Upper lobe of left lung (tissue), 6 donors: ENCODE results near the gene RBM42. TPM values are rescaled to one million over a fixed set of nuclear protein-coding genes. Genes with fewer than 3 reads are reported as not detected.
A peak's percentile ranks its signal among the peaks of the same experiment; 100 is the strongest.
"Not testable (repeated sequence)": the region's sequence is repeated elsewhere in the genome, so short reads cannot be mapped to it uniquely, and the experiment has no call there.

Source experiments
- ATAC-seq, 2 donors: fragments of 200-7000 bp; cut with Tn5 transposase; one replicate each; pipeline ENCODE4 v1.9.1; 2022; ENCODE audit warnings: mild to moderate bottlenecking in 2 of 2, moderate library complexity in 2 of 2; ENCODE audit not compliant: low FRiP score in 2 of 2
- DNase-seq, 2 donors: peaks; one replicate each; pipeline ENCODE4 v3.0.0-alpha.2; 2019 to 2020
- H3K27ac ChIP-seq, 4 donors: fragments of 200-600 bp; sonication (generic); one replicate each; pipeline ENCODE4 v1.5.1; 2016 to 2019
- H3K27me3 ChIP-seq, 4 donors: fragments of 200-600 bp; sonication (generic); one replicate each; pipeline ENCODE4 v1.5.1; 2017 to 2019
- H3K36me3 ChIP-seq, 4 donors: fragments of 200-600 bp; sonication (generic); one replicate each; pipeline ENCODE4 v1.5.1; 2016 to 2019
- H3K4me1 ChIP-seq, 4 donors: fragments of 200-600 bp; sonication (generic); one replicate each; pipeline ENCODE4 v1.5.1; 2018 to 2019
- H3K4me3 ChIP-seq, 4 donors: fragments of 200-600 bp; sonication (generic); one replicate each; pipeline ENCODE4 v1.5.1; 2017 to 2019; ENCODE audit warnings: mild to moderate bottlenecking in 2 of 4, moderate library complexity in 1 of 4
- H3K9me3 ChIP-seq, 4 donors: fragments of 200-600 bp; sonication (generic); one replicate each; pipeline ENCODE4 v1.5.1; 2018 to 2019
- CTCF ChIP-seq, 6 experiments: fragments of 450-650 bp in 4 of 6; fragments of 200-600 bp in 2 of 6; sonication (generic) in 2 of 6; IDR thresholded peaks; one replicate each; pipeline ENCODE4 v1.5.1; 2016 to 2019; ENCODE audit warnings: antibody characterized with exemption in 6 of 6
- EP300 ChIP-seq, 4 donors: sonication (generic); formaldehyde crosslinking; IDR thresholded peaks; one replicate each; pipeline ENCODE4 v1.5.1; 2017; ENCODE audit warnings: antibody characterized with exemption in 4 of 4, control low read depth in 2 of 4
- POLR2A ChIP-seq, 4 donors: fragments of 450-650 bp; IDR thresholded peaks; one replicate each; pipeline ENCODE4 v1.5.1; 2016 to 2017; ENCODE audit warnings: antibody characterized with exemption in 4 of 4, mild to moderate bottlenecking in 2 of 4
- POLR2AphosphoS5 ChIP-seq, 2 donors: sonication (generic); formaldehyde crosslinking; IDR thresholded peaks; one replicate each; pipeline ENCODE4 v1.5.1; 2017; ENCODE audit warnings: antibody characterized with exemption in 2 of 2
- WGBS, 2 donors: methylation state at CpG; one replicate each; pipeline ENCODE4 v1.1.5; 2017 to 2018; 5-methylcytosine and 5-hydroxymethylcytosine counted together
- total RNA-seq, 6 donors: library from RNA; depleted of rRNA in 4 of 6; stranded (reverse); fragments of >200 nt in 4 of 6; gene quantifications; one replicate each; pipeline versions ENCODE4 v1.1.0 to v1.2.1, GENCODE V29; 2016 to 2021
- donor health status: DM: no; HTN: no; CAD: no; lungs with moderate emphysema.
- donor health status: DM: no; HTN: yes; CAD: no; lungs with severe emphysema.

Gene RBM42
- total RNA-seq, 6 donors from 2014 or later, result 37.7 to 80.3 (median 71.3) TPM

DNA sequence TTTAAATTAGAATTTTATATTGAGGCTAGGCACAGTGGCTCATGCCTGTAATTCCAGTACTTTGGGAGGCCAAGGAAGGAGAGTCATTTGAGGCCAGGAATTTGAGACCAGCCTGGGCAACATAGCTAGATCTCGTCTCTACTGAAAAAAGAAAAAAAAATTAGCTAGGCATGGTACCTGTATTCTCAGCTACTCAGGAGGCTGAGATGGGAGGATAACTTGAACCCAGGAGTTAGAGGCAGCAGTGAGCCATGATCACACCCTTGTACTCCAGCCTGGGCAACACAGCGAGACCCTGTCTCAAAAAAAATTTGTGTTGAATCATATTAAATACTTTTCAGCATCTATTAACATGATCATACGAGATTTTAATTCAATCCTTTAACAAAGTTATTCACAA lies 38.0 kb upstream of the RBM42 start:
- no peaks in the 10 kb centered on the region for H3K36me3 ChIP-seq
- ATAC-seq (no peak), DNase-seq (no peak)
- H3K27ac ChIP-seq, result no peak overlapping the region
- H3K9me3 ChIP-seq, result no peaks in the 10 kb centered on the region
- H3K4me1 ChIP-seq, result no peaks in the 10 kb centered on the region
- H3K4me3 ChIP-seq, result no peak overlapping the region
- TF ChIP-seq EP300 (IDR thresholded peaks at IDR 0.05), result no peak
- TF ChIP-seq POLR2AphosphoS5 (IDR thresholded peaks at IDR 0.05), result no peak
- no peak for TF ChIP-seq CTCF (IDR thresholded peaks at IDR 0.05)
- TF ChIP-seq POLR2A (IDR thresholded peaks at IDR 0.05), result no peak
- H3K27me3 ChIP-seq, result no peaks in the 10 kb centered on the region
- 86 to 87% methylated on average over 3 of the region's 3 CpGs for WGBS, 2 donors

GRCh38 chr19:35592226-35592625 lies 36.6 kb upstream of the RBM42 start:
- H3K9me3 ChIP-seq, result no peaks in the 10 kb centered on the region
- ATAC-seq, result no peak
- DNase-seq, result no peak
- H3K4me1 ChIP-seq, result no peaks in the 10 kb centered on the region
- TF ChIP-seq CTCF (IDR thresholded peaks at IDR 0.05), result peak in 4 of 6 experiments; percentile 26 to 47 (median 41)
- no peak for TF ChIP-seq POLR2AphosphoS5 (IDR thresholded peaks at IDR 0.05)
- no peak overlapping the region for H3K4me3 ChIP-seq
- WGBS, 2 donors, result 27% methylated on average over 8 of the region's 8 CpGs
- H3K27ac ChIP-seq, result no peak overlapping the region
- no peaks in the 10 kb centered on the region for H3K36me3 ChIP-seq
- no peaks in the 10 kb centered on the region for H3K27me3 ChIP-seq

GRCh38 chr19:35595026-35595425 lies 33.8 kb upstream of the RBM42 start:
- 69 to 85% methylated on average over 3 of the region's 3 CpGs for WGBS, 2 donors
- H3K4me3 ChIP-seq, H3K4me1 ChIP-seq, H3K36me3 ChIP-seq, DNase-seq, H3K27ac ChIP-seq, H3K9me3 ChIP-seq, ATAC-seq, H3K27me3 ChIP-seq: not testable (repeated sequence)

- no peak for TF ChIP-seq EP300 (IDR thresholded peaks at IDR 0.05)
- no peak for TF ChIP-seq CTCF (IDR thresholded peaks at IDR 0.05)
- no peak for TF ChIP-seq POLR2AphosphoS5 (IDR thresholded peaks at IDR 0.05)
- no peak for TF ChIP-seq POLR2A (IDR thresholded peaks at IDR 0.05)
- no peaks in the 10 kb centered on the region for H3K4me1 ChIP-seq
- H3K9me3 ChIP-seq, result no peaks in the 10 kb centered on the region
- no peak overlapping the region for H3K27ac ChIP-seq
- WGBS, 2 donors, result 93 to 100% methylated on average over 1 of the region's 1 CpG
- no peak overlapping the region for H3K4me3 ChIP-seq
- H3K36me3 ChIP-seq, result no peaks in the 10 kb centered on the region
- ATAC-seq (no peak), DNase-seq (no peak)
- H3K27me3 ChIP-seq, result no peaks in the 10 kb centered on the region
Measured at GRCh38 chr19:35595928-35596327, 32.9 kb upstream of the RBM42 start.

DNA sequence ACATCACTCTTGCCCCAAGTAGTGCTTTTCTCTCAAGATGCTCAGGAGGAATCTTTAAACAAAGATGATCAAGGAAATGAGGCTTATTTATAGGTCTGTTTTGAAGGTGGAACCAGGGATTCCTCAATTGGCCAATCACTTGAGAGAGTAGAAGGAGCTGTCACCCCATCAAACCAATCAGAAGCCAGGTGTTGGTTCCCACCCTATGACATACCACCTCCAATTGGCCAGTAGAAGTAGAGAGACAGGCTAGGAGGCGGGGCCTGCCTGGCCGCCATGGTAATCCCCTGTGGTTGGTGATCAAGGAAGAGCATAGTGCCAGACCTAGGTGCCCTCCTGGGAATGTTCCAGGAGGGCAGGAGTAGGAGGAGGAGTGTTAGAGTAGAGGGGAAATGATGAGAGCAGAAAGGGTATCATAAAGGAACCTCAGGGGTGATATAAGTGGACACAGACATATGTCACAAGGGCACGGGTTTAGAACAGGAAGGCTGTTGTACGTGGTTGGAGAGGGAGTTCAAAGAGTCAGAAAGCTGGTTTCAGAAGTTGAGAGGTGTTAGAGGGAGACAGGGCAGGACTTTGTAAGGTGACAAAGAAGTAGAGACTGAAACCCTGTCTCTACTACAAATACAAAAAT lies 32.4 kb upstream of the RBM42 start:
- ATAC-seq, result no peak

More for the DNA sequence above, 32.4 kb upstream of the RBM42 start:
- Histone ChIP-seq H3K4me3 (no peak overlapping the region), H3K4me1 (no peaks in the 10 kb centered on the region), H3K36me3 (no peaks in the 10 kb centered on the region), H3K27ac (no peak overlapping the region), H3K27me3 (no peaks in the 10 kb centered on the region), H3K9me3 (no peaks in the 10 kb centered on the region)
- DNase-seq, result no peak
- WGBS, 2 donors, result 61 to 66% methylated on average over 4 of the region's 4 CpGs
- TF ChIP-seq POLR2A (IDR thresholded peaks at IDR 0.05), result no peak
- no peak for TF ChIP-seq POLR2AphosphoS5 (IDR thresholded peaks at IDR 0.05)
- no peak for TF ChIP-seq EP300 (IDR thresholded peaks at IDR 0.05)
- no peak for TF ChIP-seq CTCF (IDR thresholded peaks at IDR 0.05)
